ENCODE data around the gene PMIS2. TPM values are rescaled to one million over a fixed set of nuclear protein-coding genes. Genes with fewer than 3 reads are reported as not detected.

Gene PMIS2
- total and polyA plus RNA-seq, 2 of the 8 experiments (the other 6 are each of a cell fraction or from before 2014, with no cell fraction given), result not detected

DNA sequence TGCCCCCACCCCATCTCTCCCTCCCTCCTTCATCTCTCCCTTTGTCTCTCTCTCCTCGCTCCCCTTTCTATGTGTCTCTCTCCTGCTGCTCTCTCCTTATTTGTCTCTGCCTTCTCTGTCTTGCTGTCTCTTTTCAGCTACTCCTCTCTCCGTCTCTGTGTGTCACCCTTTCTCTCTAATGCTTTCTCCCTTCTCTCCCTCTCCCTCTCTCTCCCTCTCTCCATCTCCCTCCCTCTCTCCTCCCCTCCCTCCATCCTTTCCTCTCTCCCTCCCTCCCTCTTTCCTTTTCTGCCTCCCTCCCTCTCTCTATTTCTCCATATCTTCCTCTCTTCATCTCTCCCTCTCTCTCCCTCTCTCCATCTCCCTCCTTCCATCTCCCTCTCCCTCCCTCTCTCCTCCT is 23.2 kb upstream of the PMIS2 start:
- Histone ChIP-seq H2BK120ac (replicated peaks; ENCODE audit: low read depth, low read length) (no peak overlapping the region), H3K36me3 (ENCODE audit: control insufficient read depth in 2 of 4, insufficient read depth in 4 of 4, low read length in 3 of 4) (no peaks in the 10 kb centered on the region), H4K20me1 (replicated peaks in 1 of 2; ENCODE audit: control insufficient read depth in 1 of 2, insufficient read depth in 2 of 2, low read length in 2 of 2) (peaks cover 7 to 8% of the 10 kb centered on the region in 2 experiments), H2AK5ac (ENCODE audit: low read depth, low read length) (no peak overlapping the region), H3K18ac (ENCODE audit: extremely low read depth, low read length) (no peak overlapping the region), H3K56ac (replicated peaks; ENCODE audit: insufficient read length, low read depth, low read length) (no peak overlapping the region), H3K4me3 (ENCODE audit: extremely low read depth in 1 of 4, insufficient read depth in 2 of 4, low read depth in 3 of 4, low read length in 4 of 4) (no peak overlapping the region), H3K4me1 (replicated peaks in 1 of 4; ENCODE audit: control insufficient read depth in 3 of 4, insufficient read depth in 4 of 4, low read length in 3 of 4) (peaks cover 0 to 6% (median 4%) of the 10 kb centered on the region in 4 experiments; a peak in 3 of 7 replicates), H3K9ac (replicated peaks in 1 of 4; ENCODE audit: extremely low read depth in 1 of 4, low read depth in 3 of 4, low read length in 3 of 4) (no peak overlapping the region), H2BK20ac (ENCODE audit: low read length) (no peak overlapping the region), H3K4me2 (ENCODE audit: insufficient read depth in 1 of 2, low read depth in 2 of 2, low read length in 2 of 2) (no peak overlapping the region), H3K9me3 (ENCODE audit: insufficient read depth in 2 of 2, low read depth in 1 of 2, low read length in 1 of 2) (no peaks in the 10 kb centered on the region; a peak in 1 of 4 replicates), H2AFZ (ENCODE audit: low read length) (no peak overlapping the region), H3K4ac (replicated peaks; ENCODE audit: insufficient read length, low read depth, low read length) (no peak overlapping the region), H4K91ac (replicated peaks; ENCODE audit: insufficient read length, low read length) (no peak overlapping the region), H2BK12ac (ENCODE audit: low read depth, low read length) (no peak overlapping the region), H4K8ac (ENCODE audit: extremely low read depth, insufficient read depth, low read length) (no peak overlapping the region), H3K27me3 (replicated peaks in 1 of 4; ENCODE audit: control insufficient read depth in 3 of 4, extremely low read depth in 1 of 4, insufficient read depth in 3 of 4, low read length in 3 of 4) (peaks cover 0 to 16% (median 9%) of the 10 kb centered on the region in 4 experiments; a peak in 5 of 7 replicates), H3K23me2 (ENCODE audit: low read depth, low read length) (peaks cover 2% of the 10 kb centered on the region; the same call in 1 of the 2 replicates), H3K23ac (ENCODE audit: insufficient read length) (no peak overlapping the region), H2BK15ac (ENCODE audit: low read length) (no peak overlapping the region), H3K79me2 (ENCODE audit: control insufficient read depth in 1 of 2, insufficient read depth in 2 of 2, low read length in 2 of 2) (no peaks in the 10 kb centered on the region), H3K14ac (ENCODE audit: insufficient read length) (no peak overlapping the region), H2BK5ac (ENCODE audit: low read depth, low read length) (no peak overlapping the region), H4K5ac (ENCODE audit: insufficient read length, low read depth, low read length) (no peak overlapping the region), H3K79me1 (ENCODE audit: low read depth, low read length) (no peaks in the 10 kb centered on the region), H3K27ac (ENCODE audit: low read depth, low read length) (no peak overlapping the region)
- CTCF ChIA-PET (ENCODE audit: partially characterized antibody), result interaction anchor here (0.6 to 3.1 kb wide), 6 partner anchors 14 to 1201 kb away, joined by 3 to 19 read pairs (median 5); no protein-coding TSS in a partner anchor
- DNase-seq (ENCODE audit: low read depth in 1 of 2, low spot score in 2 of 2) (no peak), FAIRE-seq (no peak)
- no CpG with 5 or more reads among the region's 2 CpGs for WGBS, 2 experiments (ENCODE audit: extremely low coverage in 1 of 2, insufficient coverage in 1 of 2, insufficient read length in 1 of 2, insufficient replicate concordance in 2 of 2, low coverage in 1 of 2, low lambda C conversion rate in 2 of 2, missing lambda C conversion rate in 1 of 2)
- POLR2A ChIA-PET (ENCODE audit: partially characterized antibody), result interaction anchor here (1.6 kb wide), 1 partner anchor 80 kb away, joined by 5 read pairs; no protein-coding TSS in a partner anchor
- TF ChIP-seq EGR1 (IDR thresholded peaks at IDR 0.05; ENCODE audit: borderline replicate concordance, low read depth, low read length) (no peak), TCF12 (IDR thresholded peaks at IDR 0.05; ENCODE audit: low read depth, low read length) (no peak), SUZ12 (IDR thresholded peaks at IDR 0.05; ENCODE audit: low read length) (no peak)
- TF ChIP-seq, protein P1, sequence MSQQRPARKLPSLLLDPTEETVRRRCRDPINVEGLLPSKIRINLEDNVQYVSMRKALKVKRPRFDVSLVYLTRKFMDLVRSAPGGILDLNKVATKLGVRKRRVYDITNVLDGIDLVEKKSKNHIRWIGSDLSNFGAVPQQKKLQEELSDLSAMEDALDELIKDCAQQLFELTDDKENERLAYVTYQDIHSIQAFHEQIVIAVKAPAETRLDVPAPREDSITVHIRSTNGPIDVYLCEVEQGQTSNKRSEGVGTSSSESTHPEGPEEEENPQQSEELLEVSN (IDR thresholded peaks at IDR 0.05), result no peak
